KMS-11 (cell line): ENCODE data around the gene RFESD.

Source experiments
- H2AFZ ChIP-seq: fragments of 200-600 bp; sonication (generic); 2 replicates; pipeline ENCODE4 v1.6.1; 2016; ENCODE audit warnings: antibody characterized with exemption, mixed run types, low read depth
- H3K27ac ChIP-seq: fragments of 200-600 bp; sonication (generic); 2 replicates; pipeline ENCODE4 v1.6.1; 2016; ENCODE audit warnings: mild to moderate bottlenecking, mixed run types
- H3K27me3 ChIP-seq: fragments of 200-600 bp; sonication (generic); 2 replicates; pipeline ENCODE4 v1.6.1; 2017; ENCODE audit warnings: mild to moderate bottlenecking, low read depth, mixed run types, moderate library complexity; ENCODE audit not compliant: insufficient read depth
- H3K36me3 ChIP-seq: fragments of 200-600 bp; sonication (generic); 2 replicates; pipeline ENCODE4 v1.6.1; 2017; ENCODE audit warnings: mild to moderate bottlenecking, mixed run types; ENCODE audit not compliant: insufficient read depth
- H3K4me1 ChIP-seq: fragments of 200-600 bp; sonication (generic); 2 replicates; pipeline ENCODE4 v1.6.1; 2016; ENCODE audit warnings: mild to moderate bottlenecking, low read depth, mixed run types; ENCODE audit not compliant: poor library complexity, severe bottlenecking
- H3K4me2 ChIP-seq: fragments of 200-600 bp; sonication (generic); 2 replicates; pipeline ENCODE4 v1.7.0; 2016; ENCODE audit warnings: mild to moderate bottlenecking, mixed run types
- H3K4me3 ChIP-seq: fragments of 200-600 bp; sonication (generic); IDR thresholded peaks from 2 replicates; pipeline ENCODE4 v1.6.1; 2017; ENCODE audit warnings: low read depth, low read length, mixed read lengths; ENCODE audit not compliant: insufficient read depth
- H3K79me2 ChIP-seq: fragments of 200-600 bp; sonication (generic); 2 replicates; pipeline ENCODE4 v1.6.1; 2016; ENCODE audit warnings: low read depth, mixed run types; ENCODE audit not compliant: insufficient read depth
- H3K9ac ChIP-seq: fragments of 200-600 bp; sonication (generic); 2 replicates; pipeline ENCODE4 v1.6.1; 2016; ENCODE audit warnings: mild to moderate bottlenecking, mixed run types
- H4K20me1 ChIP-seq: fragments of 200-600 bp; sonication (generic); 2 replicates; pipeline ENCODE4 v1.6.1; 2016; ENCODE audit warnings: mild to moderate bottlenecking, mixed run types; ENCODE audit not compliant: insufficient read depth
- TF ChIP-seq, protein P1 (sequence below): fragments of 200-600 bp; sonication (generic); conservative IDR thresholded peaks from 2 replicates; pipeline ENCODE4 v1.6.1; 2017; ENCODE audit warnings: low read depth, mild to moderate bottlenecking, antibody characterized with exemption, low read length, moderate library complexity, mixed read lengths

RFESD gene

DNA sequence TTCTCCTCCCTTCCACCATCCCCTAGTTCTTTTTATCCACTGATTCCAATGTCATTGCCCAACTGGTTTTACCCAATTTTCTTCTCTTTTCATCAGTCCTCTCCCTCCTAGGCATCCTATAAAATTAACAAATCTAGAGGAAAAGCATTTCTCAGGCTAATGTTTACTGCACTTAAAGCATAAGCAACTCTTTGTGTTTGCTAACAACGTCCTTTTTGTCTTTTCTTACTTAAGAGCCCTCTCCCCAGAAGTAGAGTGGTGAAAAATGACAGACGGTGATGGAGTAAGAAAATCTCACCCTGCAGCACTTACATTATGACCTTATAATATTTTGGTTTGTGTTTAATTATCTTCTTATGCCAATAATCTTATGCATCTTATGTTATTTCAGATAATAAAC lies 37.8 kb downstream of the RFESD start:
- Histone ChIP-seq H4K20me1 (no peaks in the 10 kb centered on the region), H3K27me3 (no peaks in the 10 kb centered on the region), H3K4me3 (no peak overlapping the region), H3K4me1 (no peaks in the 10 kb centered on the region), H3K9ac (no peak overlapping the region), H3K4me2 (no peak overlapping the region), H3K79me2 (no peaks in the 10 kb centered on the region), H3K27ac (no peak overlapping the region), H3K36me3 (no peaks in the 10 kb centered on the region), H2AFZ (no peak overlapping the region)
- TF ChIP-seq, protein P1, sequence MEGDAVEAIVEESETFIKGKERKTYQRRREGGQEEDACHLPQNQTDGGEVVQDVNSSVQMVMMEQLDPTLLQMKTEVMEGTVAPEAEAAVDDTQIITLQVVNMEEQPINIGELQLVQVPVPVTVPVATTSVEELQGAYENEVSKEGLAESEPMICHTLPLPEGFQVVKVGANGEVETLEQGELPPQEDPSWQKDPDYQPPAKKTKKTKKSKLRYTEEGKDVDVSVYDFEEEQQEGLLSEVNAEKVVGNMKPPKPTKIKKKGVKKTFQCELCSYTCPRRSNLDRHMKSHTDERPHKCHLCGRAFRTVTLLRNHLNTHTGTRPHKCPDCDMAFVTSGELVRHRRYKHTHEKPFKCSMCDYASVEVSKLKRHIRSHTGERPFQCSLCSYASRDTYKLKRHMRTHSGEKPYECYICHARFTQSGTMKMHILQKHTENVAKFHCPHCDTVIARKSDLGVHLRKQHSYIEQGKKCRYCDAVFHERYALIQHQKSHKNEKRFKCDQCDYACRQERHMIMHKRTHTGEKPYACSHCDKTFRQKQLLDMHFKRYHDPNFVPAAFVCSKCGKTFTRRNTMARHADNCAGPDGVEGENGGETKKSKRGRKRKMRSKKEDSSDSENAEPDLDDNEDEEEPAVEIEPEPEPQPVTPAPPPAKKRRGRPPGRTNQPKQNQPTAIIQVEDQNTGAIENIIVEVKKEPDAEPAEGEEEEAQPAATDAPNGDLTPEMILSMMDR, result no peak

DNA sequence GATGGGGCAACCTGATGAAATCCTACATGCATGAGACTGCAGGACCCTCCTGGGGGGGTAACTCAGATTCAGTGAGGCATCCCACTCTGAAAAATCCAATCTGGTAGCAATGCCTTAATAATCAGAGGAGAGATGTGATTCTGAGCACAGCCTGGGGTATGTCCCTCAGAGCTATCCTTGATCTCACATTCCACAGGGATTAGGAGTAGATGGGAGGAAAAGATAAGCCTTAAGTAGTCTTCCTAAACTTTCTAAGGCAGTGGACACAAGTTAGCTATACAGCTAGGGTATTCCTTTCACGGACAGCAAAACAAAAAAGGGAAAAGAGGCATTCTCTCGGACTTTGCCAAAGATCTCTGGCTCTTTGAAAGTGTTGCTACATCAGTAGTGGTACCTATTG lies 40.1 kb downstream of the RFESD start:
- Histone ChIP-seq H3K36me3 (no peaks in the 10 kb centered on the region), H2AFZ (no peak overlapping the region), H3K27ac (no peak overlapping the region), H3K4me1 (no peaks in the 10 kb centered on the region), H3K9ac (no peak overlapping the region), H3K27me3 (no peaks in the 10 kb centered on the region), H4K20me1 (no peaks in the 10 kb centered on the region), H3K4me3 (no peak overlapping the region), H3K4me2 (no peak overlapping the region), H3K79me2 (no peaks in the 10 kb centered on the region)
- TF ChIP-seq, protein P1, result no peak

DNA sequence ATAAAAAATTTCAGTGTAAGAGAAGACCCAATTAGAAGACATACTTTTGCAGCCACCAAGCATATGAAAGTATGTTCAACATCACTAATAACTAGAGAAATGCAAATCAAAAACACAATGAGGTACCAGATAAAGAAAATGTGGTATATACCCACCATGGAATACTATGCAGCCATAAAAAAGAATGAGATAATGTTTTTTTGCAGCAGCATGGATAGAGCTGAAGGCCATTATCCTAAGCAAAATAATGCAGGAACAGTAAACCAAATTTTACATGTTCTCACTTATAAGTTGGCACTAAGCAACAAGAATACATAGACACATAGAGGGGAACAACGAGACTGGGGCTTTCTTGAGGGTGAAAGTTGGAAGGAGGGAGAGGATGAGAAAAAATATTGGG lies 43.1 kb downstream of the RFESD start:
- Histone ChIP-seq H3K27me3 (no peaks in the 10 kb centered on the region), H3K4me3 (no peak overlapping the region), H3K4me1 (no peaks in the 10 kb centered on the region), H2AFZ (no peak overlapping the region), H3K27ac (no peak overlapping the region), H3K4me2 (no peak overlapping the region), H3K79me2 (no peaks in the 10 kb centered on the region), H4K20me1 (no peaks in the 10 kb centered on the region), H3K36me3 (no peaks in the 10 kb centered on the region), H3K9ac (no peak overlapping the region)
- TF ChIP-seq, protein P1, result no peak

DNA sequence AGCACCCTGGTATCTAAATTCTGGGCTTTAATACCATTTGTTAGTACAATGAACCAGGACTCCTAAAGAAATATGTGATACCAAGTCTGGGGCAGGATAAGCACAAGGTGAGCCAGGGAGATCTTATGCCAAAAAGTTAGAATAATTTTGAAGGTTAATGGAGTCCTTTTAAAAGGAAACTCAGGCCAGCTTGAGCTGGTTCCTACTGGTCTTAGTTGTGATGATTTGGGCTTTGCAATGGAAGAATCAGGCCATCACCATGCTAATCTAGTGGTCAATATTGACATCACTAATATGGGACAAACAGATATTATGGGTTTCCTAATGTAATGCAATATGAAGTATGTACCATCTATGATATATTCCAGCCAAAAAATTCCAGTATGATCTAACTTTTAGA lies 43.8 kb downstream of the RFESD start:
- H3K4me3 ChIP-seq, result no peak overlapping the region
- no peaks in the 10 kb centered on the region for H4K20me1 ChIP-seq
- no peaks in the 10 kb centered on the region for H3K4me1 ChIP-seq
- no peaks in the 10 kb centered on the region for H3K27me3 ChIP-seq
- no peaks in the 10 kb centered on the region for H3K36me3 ChIP-seq
- H3K27ac ChIP-seq, result no peak overlapping the region
- TF ChIP-seq, protein P1, result no peak
- no peak overlapping the region for H2AFZ ChIP-seq
- no peaks in the 10 kb centered on the region for H3K79me2 ChIP-seq
- H3K4me2 ChIP-seq, result no peak overlapping the region
- H3K9ac ChIP-seq, result no peak overlapping the region
